Skeletal muscle satellite cell (primary cell): ENCODE data around the gene PRDM13. TPM values are rescaled to one million over a fixed set of nuclear protein-coding genes. Genes with fewer than 3 reads are reported as not detected.
A peak's percentile ranks its signal among the peaks of the same experiment; 100 is the strongest.

Experiments used
- H3K27me3 ChIP-seq: 2 replicates; pipeline ENCODE4 v1.7.0; 2013; ENCODE audit warnings: low read length; ENCODE audit not compliant: control insufficient read depth, insufficient read depth
- H3K36me3 ChIP-seq: 2 replicates; pipeline ENCODE4 v1.7.0; 2013; ENCODE audit warnings: mild to moderate bottlenecking, control low read depth, low read length; ENCODE audit not compliant: insufficient read depth
- H3K4me1 ChIP-seq: 2 replicates; pipeline ENCODE4 v1.7.0; 2013; ENCODE audit warnings: low read length; ENCODE audit not compliant: control insufficient read depth, insufficient read depth
- H3K4me2 ChIP-seq: 2 replicates; pipeline ENCODE4 v1.7.0; 2013; ENCODE audit warnings: mild to moderate bottlenecking, low read length
- H3K4me3 ChIP-seq: 2 replicates; pipeline ENCODE4 v1.7.0; 2013; ENCODE audit warnings: low read length
- H3K9ac ChIP-seq: 2 replicates; pipeline ENCODE4 v1.7.0; 2013; ENCODE audit warnings: mild to moderate bottlenecking, low read depth, low read length, moderate library complexity
- H3K9me3 ChIP-seq: replicated peaks from 2 replicates; pipeline ENCODE4 v1.7.0; 2013; ENCODE audit warnings: mild to moderate bottlenecking, control low read depth, low read length
- total RNA-seq: library from RNA; depleted of rRNA; stranded (reverse); fragments of >200 nt; gene quantifications from 2 replicates; pipeline ENCODE4 v1.2.3, GENCODE V29; 2012; rRNA removed

Gene PRDM13
- not detected in 2 replicates for total RNA-seq

GRCh38 chr6:99606656-99607415, at the start of gene PRDM13:
TSS of gene PRDM13 (plus strand) at chr6:99606833. CDS start at chr6:99607035, 202 bp downstream.
- Histone ChIP-seq H3K9ac (no peak within 1 kb of the TSS), H3K4me2 (no peak within 1 kb of the TSS), H3K36me3 (no peaks in the 10 kb centered on the region), H3K27me3 (peaks cover 100% of the 10 kb centered on the region), H3K9me3 (no peaks in the 10 kb centered on the region), H3K4me3 (no peak within 1 kb of the TSS), H3K4me1 (peaks cover 13% of the 10 kb centered on the region)

GRCh38 chr6:99559057-99559456, 47.6 kb upstream of the PRDM13 start:
- H3K4me1 ChIP-seq = peaks cover 10% of the 10 kb centered on the region
- no peaks in the 10 kb centered on the region for H3K27me3 ChIP-seq
- no peaks in the 10 kb centered on the region for H3K9me3 ChIP-seq
- no peak overlapping the region for H3K4me2 ChIP-seq
- peaks cover 39% of the 10 kb centered on the region for H3K36me3 ChIP-seq
- no peak overlapping the region for H3K9ac ChIP-seq
- no peak overlapping the region for H3K4me3 ChIP-seq

- Histone ChIP-seq H3K9ac (no peak overlapping the region), H3K9me3 (no peaks in the 10 kb centered on the region), H3K36me3 (peaks cover 23% of the 10 kb centered on the region), H3K4me2 (no peak overlapping the region), H3K4me3 (no peak overlapping the region), H3K4me1 (peaks cover 10% of the 10 kb centered on the region), H3K27me3 (no peaks in the 10 kb centered on the region)
These were observed 46.0 kb upstream of the PRDM13 start for GRCh38 chr6:99560668-99561067.

- no peak overlapping the region for H3K4me2 ChIP-seq
- no peaks in the 10 kb centered on the region for H3K27me3 ChIP-seq
- peaks cover 14% of the 10 kb centered on the region for H3K4me1 ChIP-seq
- H3K9me3 ChIP-seq = no peaks in the 10 kb centered on the region
- H3K4me3 ChIP-seq = no peak overlapping the region
- H3K9ac ChIP-seq = no peak overlapping the region
- peaks cover 4% of the 10 kb centered on the region for H3K36me3 ChIP-seq
These were observed 43.4 kb upstream of the PRDM13 start for GRCh38 chr6:99563056-99563723.

- Histone ChIP-seq H3K36me3 (no peaks in the 10 kb centered on the region), H3K4me3 (peak within 1 kb of the TSS; percentile 90), H3K9ac (peak within 1 kb of the TSS; percentile 97), H3K27me3 (no peaks in the 10 kb centered on the region), H3K4me2 (peak within 1 kb of the TSS; percentile 80), H3K4me1 (peaks cover 8% of the 10 kb centered on the region), H3K9me3 (no peaks in the 10 kb centered on the region)
These were observed 38.3 kb upstream of the PRDM13 start, which contains the start of gene CCNC for GRCh38 chr6:99568103-99568933. TSS of gene CCNC (minus strand) at chr6:99568660. CDS start at chr6:99568527, 133 bp downstream.

- Histone ChIP-seq H3K4me2 (no peak overlapping the region), H3K4me1 (no peaks in the 10 kb centered on the region), H3K27me3 (no peaks in the 10 kb centered on the region), H3K9ac (no peak overlapping the region), H3K36me3 (no peaks in the 10 kb centered on the region), H3K9me3 (no peaks in the 10 kb centered on the region), H3K4me3 (no peak overlapping the region)
These were observed 32.5 kb upstream of the PRDM13 start for GRCh38 chr6:99573980-99574617.

- no peaks in the 10 kb centered on the region for H3K36me3 ChIP-seq
These were observed 30.9 kb upstream of the PRDM13 start for GRCh38 chr6:99575544-99576227.

GRCh38 chr6:99579781-99580180, 26.9 kb upstream of the PRDM13 start:
- Histone ChIP-seq H3K9ac (no peak overlapping the region), H3K27me3 (peaks cover 2% of the 10 kb centered on the region), H3K4me3 (no peak overlapping the region), H3K9me3 (no peaks in the 10 kb centered on the region), H3K36me3 (no peaks in the 10 kb centered on the region), H3K4me2 (no peak overlapping the region), H3K4me1 (no peaks in the 10 kb centered on the region)

More at GRCh38 chr6:99575544-99576227, 30.9 kb upstream of the PRDM13 start:
- Histone ChIP-seq H3K27me3 (no peaks in the 10 kb centered on the region), H3K4me3 (no peak overlapping the region), H3K9ac (no peak overlapping the region), H3K4me1 (no peaks in the 10 kb centered on the region), H3K4me2 (no peak overlapping the region), H3K9me3 (no peaks in the 10 kb centered on the region)

- H3K4me1 ChIP-seq = peaks cover 7% of the 10 kb centered on the region
- H3K9me3 ChIP-seq = no peaks in the 10 kb centered on the region
- H3K27me3 ChIP-seq = peaks cover 50% of the 10 kb centered on the region
- no peak overlapping the region for H3K4me3 ChIP-seq
- no peak overlapping the region for H3K9ac ChIP-seq
- H3K36me3 ChIP-seq = no peaks in the 10 kb centered on the region
- H3K4me2 ChIP-seq = no peak overlapping the region
These were observed 18.8 kb upstream of the PRDM13 start for GRCh38 chr6:99587792-99588191.

GRCh38 chr6:99588618-99589289, 17.9 kb upstream of the PRDM13 start:
- Histone ChIP-seq H3K27me3 (peaks cover 58% of the 10 kb centered on the region), H3K4me1 (peaks cover 7% of the 10 kb centered on the region), H3K4me3 (peak overlapping the region; percentile 72), H3K4me2 (peak overlapping the region; percentile 95), H3K36me3 (no peaks in the 10 kb centered on the region), H3K9ac (peak overlapping the region; percentile 37), H3K9me3 (no peaks in the 10 kb centered on the region)
